Measurements from ENCODE around the gene NINJ2.
A peak's percentile ranks its signal among the peaks of the same experiment; 100 is the strongest.
"Not testable (repeated sequence)": the region's sequence is repeated elsewhere in the genome, so short reads cannot be mapped to it uniquely, and the experiment has no call there.

Gene NINJ2

GRCh38 chr12:641321-641720, 21.9 kb downstream of the NINJ2 start:
- DNase-seq (ENCODE audit: low read depth in 2 of 2): not testable (repeated sequence)

GRCh38 chr12:640773-641172, 22.5 kb downstream of the NINJ2 start:
- no peak for DNase-seq (ENCODE audit: low read depth in 2 of 2)

GRCh38 chr12:639988-640387, 23.3 kb downstream of the NINJ2 start:
- no peak for DNase-seq (ENCODE audit: low read depth in 2 of 2)

GRCh38 chr12:639566-639965, 23.7 kb downstream of the NINJ2 start:
- DNase-seq (ENCODE audit: low read depth in 2 of 2): no peak

- no peak for DNase-seq (ENCODE audit: low read depth in 2 of 2)
Observed at GRCh38 chr12:638953-639557, 24.2 kb downstream of the NINJ2 start.

- DNase-seq (ENCODE audit: low read depth in 2 of 2): no peak
Observed at GRCh38 chr12:636632-637031, 26.6 kb downstream of the NINJ2 start.

GRCh38 chr12:633731-634130, 29.5 kb downstream of the NINJ2 start:
- no peak for DNase-seq (ENCODE audit: low read depth in 2 of 2)

- DNase-seq (ENCODE audit: low read depth in 2 of 2): no peak
Observed at GRCh38 chr12:632102-632696, 31.0 kb downstream of the NINJ2 start.

- DNase-seq (ENCODE audit: low read depth in 2 of 2): peak; percentile 29 to 37
Observed at GRCh38 chr12:630656-631632, 32.3 kb downstream of the NINJ2 start.

GRCh38 chr12:628742-629078, 34.5 kb downstream of the NINJ2 start:
- DNase-seq (ENCODE audit: low read depth in 2 of 2): not testable (repeated sequence)

- DNase-seq (ENCODE audit: low read depth in 2 of 2): no peak
Observed at GRCh38 chr12:627863-628741, 35.1 kb downstream of the NINJ2 start.

- DNase-seq (ENCODE audit: low read depth in 2 of 2): no peak
Observed at GRCh38 chr12:627285-627684, 36.0 kb downstream of the NINJ2 start.

GRCh38 chr12:625998-626397, 37.2 kb downstream of the NINJ2 start:
- DNase-seq (ENCODE audit: low read depth in 2 of 2): no peak

- no peak for DNase-seq (ENCODE audit: low read depth in 2 of 2)
Observed at GRCh38 chr12:623865-624372, 39.3 kb downstream of the NINJ2 start.

GRCh38 chr12:623172-623864, 39.9 kb downstream of the NINJ2 start:
- DNase-seq (ENCODE audit: low read depth in 2 of 2): no peak

GRCh38 chr12:622416-622815, 40.8 kb downstream of the NINJ2 start:
- no peak for DNase-seq (ENCODE audit: low read depth in 2 of 2)

- no peak for DNase-seq (ENCODE audit: low read depth in 2 of 2)
Observed at GRCh38 chr12:619346-619745, 43.9 kb downstream of the NINJ2 start.

GRCh38 chr12:618605-619004, 44.6 kb downstream of the NINJ2 start:
- DNase-seq (ENCODE audit: low read depth in 2 of 2): no peak

- DNase-seq (ENCODE audit: low read depth in 2 of 2): no peak
Observed at GRCh38 chr12:617304-617915, 45.8 kb downstream of the NINJ2 start.

- no peak for DNase-seq (ENCODE audit: low read depth in 2 of 2)
Observed at GRCh38 chr12:615620-616019, 47.6 kb downstream of the NINJ2 start.

Measured in stimulated activated CD4-positive, alpha-beta T cell treated with anti-CD3 and anti-CD28 coated beads, Interleukin-1b, Interleukin-23, amount 100 ng/mL, for 1 hour (primary cell).